ENCODE data around the gene MUC6. TPM values are rescaled to one million over a fixed set of nuclear protein-coding genes. Genes with fewer than 3 reads are reported as not detected.

MUC6 gene, protein sequence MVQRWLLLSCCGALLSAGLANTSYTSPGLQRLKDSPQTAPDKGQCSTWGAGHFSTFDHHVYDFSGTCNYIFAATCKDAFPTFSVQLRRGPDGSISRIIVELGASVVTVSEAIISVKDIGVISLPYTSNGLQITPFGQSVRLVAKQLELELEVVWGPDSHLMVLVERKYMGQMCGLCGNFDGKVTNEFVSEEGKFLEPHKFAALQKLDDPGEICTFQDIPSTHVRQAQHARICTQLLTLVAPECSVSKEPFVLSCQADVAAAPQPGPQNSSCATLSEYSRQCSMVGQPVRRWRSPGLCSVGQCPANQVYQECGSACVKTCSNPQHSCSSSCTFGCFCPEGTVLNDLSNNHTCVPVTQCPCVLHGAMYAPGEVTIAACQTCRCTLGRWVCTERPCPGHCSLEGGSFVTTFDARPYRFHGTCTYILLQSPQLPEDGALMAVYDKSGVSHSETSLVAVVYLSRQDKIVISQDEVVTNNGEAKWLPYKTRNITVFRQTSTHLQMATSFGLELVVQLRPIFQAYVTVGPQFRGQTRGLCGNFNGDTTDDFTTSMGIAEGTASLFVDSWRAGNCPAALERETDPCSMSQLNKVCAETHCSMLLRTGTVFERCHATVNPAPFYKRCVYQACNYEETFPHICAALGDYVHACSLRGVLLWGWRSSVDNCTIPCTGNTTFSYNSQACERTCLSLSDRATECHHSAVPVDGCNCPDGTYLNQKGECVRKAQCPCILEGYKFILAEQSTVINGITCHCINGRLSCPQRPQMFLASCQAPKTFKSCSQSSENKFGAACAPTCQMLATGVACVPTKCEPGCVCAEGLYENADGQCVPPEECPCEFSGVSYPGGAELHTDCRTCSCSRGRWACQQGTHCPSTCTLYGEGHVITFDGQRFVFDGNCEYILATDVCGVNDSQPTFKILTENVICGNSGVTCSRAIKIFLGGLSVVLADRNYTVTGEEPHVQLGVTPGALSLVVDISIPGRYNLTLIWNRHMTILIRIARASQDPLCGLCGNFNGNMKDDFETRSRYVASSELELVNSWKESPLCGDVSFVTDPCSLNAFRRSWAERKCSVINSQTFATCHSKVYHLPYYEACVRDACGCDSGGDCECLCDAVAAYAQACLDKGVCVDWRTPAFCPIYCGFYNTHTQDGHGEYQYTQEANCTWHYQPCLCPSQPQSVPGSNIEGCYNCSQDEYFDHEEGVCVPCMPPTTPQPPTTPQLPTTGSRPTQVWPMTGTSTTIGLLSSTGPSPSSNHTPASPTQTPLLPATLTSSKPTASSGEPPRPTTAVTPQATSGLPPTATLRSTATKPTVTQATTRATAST (N-terminal part only)
- under 0.01 TPM for total RNA-seq

DNA sequence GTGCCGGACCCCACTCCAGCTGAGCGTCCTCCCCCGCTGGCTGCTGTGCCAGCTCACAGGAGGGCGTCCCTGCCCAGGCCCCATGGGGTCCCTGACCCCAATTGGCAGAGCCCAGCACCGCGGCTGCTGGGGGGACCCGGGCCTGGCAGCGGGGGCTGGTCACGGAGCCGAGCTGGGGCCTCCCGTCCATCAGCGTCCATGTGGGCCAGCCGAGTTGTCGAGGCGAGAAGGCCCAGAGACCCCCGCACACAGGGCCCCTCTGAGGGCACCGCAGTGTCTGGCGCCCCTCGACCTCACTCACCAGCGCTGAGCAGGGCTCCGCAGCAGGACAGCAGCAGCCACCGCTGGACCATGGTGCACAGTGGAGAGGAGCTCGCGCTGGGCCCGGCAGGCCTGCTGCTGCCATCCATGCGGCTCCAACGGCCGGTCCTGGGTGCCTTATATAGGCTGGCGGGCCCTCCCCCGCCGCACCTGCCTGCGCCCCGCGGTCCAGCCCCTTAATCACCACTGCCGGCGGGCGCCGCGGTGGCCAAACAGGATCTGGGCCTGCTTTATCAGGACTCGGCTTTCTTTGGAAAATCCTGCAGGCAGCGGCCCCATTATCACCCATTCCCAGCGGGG is at the start of gene MUC6:
Gene MUC6, minus strand, starts transcription at position 416 of the 621 bp plus-strand sequence. Its CDS starts 63 bp downstream, at position 353.
- Histone ChIP-seq H3K4me3 (ENCODE audit: low read length) (no peak within 1 kb of the TSS), H3K9me3 (ENCODE audit: low read depth, low read length) (no peaks in the 10 kb centered on the region), H3K27me3 (ENCODE audit: insufficient read depth, low read length) (no peaks in the 10 kb centered on the region), H3K4me1 (ENCODE audit: insufficient read depth, low read length) (no peaks in the 10 kb centered on the region)

DNA sequence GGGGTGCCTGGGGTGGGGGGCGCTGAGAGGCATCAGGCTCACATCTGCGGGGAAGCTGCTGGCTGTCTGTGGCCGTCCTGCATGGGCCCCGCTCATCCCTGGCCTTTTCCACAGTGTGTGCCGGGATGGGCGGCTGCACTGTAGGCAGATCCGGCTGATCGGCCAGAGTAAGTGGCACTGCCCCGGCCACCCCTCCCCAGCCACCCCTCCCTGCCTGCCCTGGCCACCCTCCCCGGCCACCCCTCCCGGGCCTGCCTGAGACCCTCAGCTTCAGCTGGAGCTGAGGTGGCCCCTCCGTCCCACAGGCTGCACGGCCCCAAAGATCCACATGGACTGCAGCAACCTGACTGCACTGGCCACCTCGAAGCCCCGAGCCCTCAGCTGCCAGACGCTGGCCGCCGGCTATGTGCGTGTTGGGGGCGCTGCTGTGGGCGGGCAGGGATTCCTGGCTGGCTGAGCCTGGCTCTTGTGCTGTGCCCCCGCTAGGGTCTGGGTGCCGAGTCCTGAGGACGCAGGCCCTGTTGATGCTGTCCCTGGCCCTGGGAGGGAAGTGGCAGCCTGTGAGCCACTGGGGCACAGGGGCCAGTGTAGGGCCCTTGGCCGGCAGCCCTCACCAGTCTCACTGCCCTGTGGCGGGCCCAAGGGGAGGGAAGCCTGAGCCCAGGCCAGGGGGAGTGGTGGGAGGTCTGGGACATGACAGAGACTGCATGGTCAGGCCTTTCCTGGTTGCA is 49.1 kb upstream of the MUC6 start:
- Histone ChIP-seq H3K4me1 (ENCODE audit: insufficient read depth, low read length) (no peaks in the 10 kb centered on the region), H3K27me3 (ENCODE audit: insufficient read depth, low read length) (no peaks in the 10 kb centered on the region), H3K4me3 (ENCODE audit: low read length) (no peak overlapping the region), H3K9me3 (ENCODE audit: low read depth, low read length) (no peaks in the 10 kb centered on the region)

DNA sequence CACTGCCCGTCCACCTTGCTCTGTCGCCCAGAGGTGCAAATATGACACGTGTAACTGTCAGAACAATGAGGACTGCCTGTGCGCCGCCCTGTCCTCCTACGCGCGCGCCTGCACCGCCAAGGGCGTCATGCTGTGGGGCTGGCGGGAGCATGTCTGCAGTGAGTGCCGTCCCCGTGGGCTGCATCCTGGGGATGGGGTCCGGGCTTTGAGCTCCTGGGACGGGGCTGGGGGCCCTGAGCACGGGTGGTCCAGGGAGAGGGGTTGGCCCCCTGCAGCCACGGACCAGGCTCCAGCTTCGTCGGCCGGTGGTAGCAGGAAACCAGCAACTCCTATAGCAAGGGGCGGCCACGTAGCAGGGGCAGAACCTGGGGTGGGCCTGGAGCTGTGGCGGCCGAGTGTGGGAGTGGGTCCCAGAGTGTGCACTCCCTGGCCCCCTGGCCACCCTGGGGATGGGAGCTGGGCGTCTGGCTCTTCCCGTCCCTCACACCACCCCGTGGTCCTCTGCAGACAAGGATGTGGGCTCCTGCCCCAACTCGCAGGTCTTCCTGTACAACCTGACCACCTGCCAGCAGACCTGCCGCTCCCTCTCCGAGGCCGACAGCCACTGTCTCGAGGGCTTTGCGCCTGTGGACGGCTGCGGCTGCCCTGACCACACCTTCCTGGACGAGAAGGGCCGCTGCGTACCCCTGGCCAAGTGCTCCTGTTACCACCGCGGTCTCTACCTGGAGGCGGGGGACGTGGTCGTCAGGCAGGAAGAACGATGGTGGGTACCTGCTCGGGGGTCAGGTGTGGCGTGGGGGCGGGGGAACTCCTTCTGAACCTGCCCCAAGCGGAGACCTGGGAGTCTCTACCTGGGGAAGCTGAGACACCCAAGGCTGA is 48.3 kb upstream of the MUC6 start:
- Histone ChIP-seq H3K4me3 (ENCODE audit: low read length) (no peak overlapping the region), H3K27me3 (ENCODE audit: insufficient read depth, low read length) (no peaks in the 10 kb centered on the region), H3K4me1 (ENCODE audit: insufficient read depth, low read length) (no peaks in the 10 kb centered on the region), H3K9me3 (ENCODE audit: low read depth, low read length) (no peaks in the 10 kb centered on the region)

DNA sequence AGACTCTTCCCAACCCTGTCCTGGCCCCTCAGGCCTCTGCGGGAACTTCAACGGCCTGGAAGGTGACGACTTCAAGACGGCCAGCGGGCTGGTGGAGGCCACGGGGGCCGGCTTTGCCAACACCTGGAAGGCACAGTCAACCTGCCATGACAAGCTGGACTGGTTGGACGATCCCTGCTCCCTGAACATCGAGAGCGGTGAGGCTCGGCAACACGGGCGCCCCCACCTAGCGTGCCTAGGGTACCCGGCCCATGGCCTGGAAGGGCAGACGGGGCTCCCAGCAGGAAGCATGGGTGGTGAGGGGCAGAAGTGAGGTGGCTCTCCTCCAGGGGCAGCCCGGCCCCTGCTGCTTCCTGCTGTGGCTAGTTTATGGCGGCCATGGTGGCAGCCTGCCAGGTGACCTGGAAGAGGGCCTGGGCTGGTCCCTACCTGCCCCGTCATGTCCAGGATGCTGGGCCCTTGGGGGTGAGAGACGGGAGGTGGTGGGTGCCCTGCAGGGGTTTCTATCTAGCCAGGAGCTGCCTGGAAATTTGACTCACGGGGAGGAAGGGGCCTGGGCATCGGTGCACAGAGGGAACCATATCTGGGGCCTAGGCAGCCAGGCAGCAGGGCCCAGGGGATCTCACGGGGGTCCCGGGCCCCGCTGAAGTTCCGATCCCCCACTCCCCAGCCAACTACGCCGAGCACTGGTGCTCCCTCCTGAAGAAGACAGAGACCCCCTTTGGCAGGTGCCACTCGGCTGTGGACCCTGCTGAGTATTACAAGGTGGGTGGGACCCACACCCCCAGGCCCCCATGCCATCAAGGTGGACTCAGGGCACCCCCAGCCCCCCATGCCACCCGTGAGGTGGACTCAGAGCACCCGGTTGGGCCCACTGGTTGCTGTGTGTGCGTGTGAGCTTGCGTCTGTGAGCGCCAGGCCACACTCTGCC is 47.4 kb upstream of the MUC6 start:
- no peaks in the 10 kb centered on the region for H3K4me1 ChIP-seq (ENCODE audit: insufficient read depth, low read length)
- H3K9me3 ChIP-seq (ENCODE audit: low read depth, low read length): no peaks in the 10 kb centered on the region
- H3K27me3 ChIP-seq (ENCODE audit: insufficient read depth, low read length): no peaks in the 10 kb centered on the region
- H3K4me3 ChIP-seq (ENCODE audit: low read length): no peak overlapping the region

DNA sequence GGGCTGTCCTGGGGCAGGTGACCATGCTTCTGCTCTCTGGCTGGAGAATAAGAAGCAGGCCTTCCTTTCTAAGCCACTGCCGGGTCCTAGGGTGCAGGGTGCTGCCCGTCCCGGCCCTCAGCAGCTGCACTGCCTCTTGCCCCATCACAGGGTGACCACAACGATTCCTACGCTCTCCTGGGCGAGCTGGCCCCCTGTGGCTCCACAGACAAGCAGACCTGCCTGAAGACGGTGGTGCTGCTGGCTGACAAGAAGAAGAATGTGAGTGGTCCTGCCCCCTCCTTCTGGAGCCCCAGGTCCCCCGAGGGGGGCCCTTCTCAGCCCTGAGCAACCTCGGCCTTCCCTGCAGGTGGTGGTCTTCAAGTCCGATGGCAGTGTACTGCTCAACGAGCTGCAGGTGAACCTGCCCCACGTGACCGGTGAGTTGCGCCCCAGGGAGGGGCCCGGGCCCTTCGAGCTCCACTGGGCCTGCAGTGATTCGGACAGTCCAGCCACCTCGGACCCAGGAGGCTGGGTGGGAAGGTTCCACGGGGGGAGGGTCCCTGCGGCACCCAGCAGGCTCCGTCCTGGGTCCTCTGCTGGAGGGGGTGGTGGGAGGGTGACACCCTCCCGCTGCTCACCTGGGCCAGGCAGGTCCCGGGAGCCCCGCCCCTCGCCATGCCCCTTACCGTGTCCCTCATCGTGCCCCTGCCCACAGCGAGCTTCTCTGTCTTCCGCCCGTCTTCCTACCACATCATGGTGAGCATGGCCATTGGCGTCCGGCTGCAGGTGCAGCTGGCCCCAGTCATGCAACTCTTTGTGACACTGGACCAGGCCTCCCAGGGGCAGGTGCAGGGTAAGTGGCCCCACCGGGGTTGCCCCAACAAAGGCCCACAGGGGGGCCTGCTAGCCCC is 46.5 kb upstream of the MUC6 start:
- Histone ChIP-seq H3K27me3 (ENCODE audit: insufficient read depth, low read length) (no peaks in the 10 kb centered on the region), H3K9me3 (ENCODE audit: low read depth, low read length) (no peaks in the 10 kb centered on the region), H3K4me1 (ENCODE audit: insufficient read depth, low read length) (no peaks in the 10 kb centered on the region), H3K4me3 (ENCODE audit: low read length) (no peak overlapping the region)

DNA sequence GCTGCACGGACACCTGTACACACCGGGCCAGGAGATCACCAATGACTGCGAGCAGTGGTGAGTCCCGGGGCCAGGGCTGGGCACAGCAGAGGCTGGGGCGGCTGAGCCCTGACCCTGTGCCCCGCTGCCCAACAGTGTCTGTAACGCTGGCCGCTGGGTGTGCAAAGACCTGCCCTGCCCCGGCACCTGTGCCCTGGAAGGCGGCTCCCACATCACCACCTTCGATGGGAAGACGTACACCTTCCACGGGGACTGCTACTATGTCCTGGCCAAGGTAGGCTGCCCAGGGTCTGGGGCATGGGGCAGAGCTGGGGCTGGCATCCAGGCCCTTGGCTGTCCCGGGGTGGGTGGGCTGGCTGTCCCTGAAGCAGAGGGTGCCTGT is 45.8 kb upstream of the MUC6 start:
- Histone ChIP-seq H3K9me3 (ENCODE audit: low read depth, low read length) (no peaks in the 10 kb centered on the region), H3K4me1 (ENCODE audit: insufficient read depth, low read length) (no peaks in the 10 kb centered on the region), H3K4me3 (ENCODE audit: low read length) (no peak overlapping the region), H3K27me3 (ENCODE audit: insufficient read depth, low read length) (no peaks in the 10 kb centered on the region)

DNA sequence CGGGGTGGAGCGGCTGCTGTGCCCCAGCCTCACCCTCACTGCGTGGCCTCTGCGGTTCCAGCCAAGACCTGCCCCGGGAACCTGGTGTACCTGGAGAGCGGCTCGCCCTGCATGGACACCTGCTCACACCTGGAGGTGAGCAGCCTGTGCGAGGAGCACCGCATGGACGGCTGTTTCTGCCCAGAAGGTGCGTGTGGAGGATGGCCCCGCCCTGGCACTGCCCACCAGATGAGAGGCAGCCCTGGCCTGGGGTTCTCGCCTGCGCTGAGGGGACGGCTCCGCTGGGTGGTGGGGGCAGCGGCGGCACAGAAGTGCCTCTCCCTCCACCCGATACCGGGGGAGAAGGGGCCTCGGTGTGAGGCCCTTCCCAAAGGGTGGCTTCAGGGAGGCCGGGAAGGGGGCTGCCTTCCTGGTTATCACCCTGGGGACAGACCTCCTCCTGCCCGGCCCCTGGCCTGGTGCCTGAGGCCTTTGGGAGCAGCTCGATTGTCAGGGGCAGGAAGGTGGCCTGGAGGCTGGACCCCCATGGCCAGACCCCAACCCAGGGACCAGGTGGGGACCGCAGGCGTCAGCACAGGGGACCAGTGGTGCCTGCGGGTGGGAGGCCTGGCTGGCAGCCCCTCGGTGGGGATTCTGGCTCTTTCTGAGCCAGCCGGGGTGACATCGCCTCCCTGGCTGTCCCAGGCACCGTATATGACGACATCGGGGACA is 45.2 kb upstream of the MUC6 start:
- Histone ChIP-seq H3K4me3 (ENCODE audit: low read length) (no peak overlapping the region), H3K4me1 (ENCODE audit: insufficient read depth, low read length) (no peaks in the 10 kb centered on the region), H3K9me3 (ENCODE audit: low read depth, low read length) (no peaks in the 10 kb centered on the region), H3K27me3 (ENCODE audit: insufficient read depth, low read length) (no peaks in the 10 kb centered on the region)

DNA sequence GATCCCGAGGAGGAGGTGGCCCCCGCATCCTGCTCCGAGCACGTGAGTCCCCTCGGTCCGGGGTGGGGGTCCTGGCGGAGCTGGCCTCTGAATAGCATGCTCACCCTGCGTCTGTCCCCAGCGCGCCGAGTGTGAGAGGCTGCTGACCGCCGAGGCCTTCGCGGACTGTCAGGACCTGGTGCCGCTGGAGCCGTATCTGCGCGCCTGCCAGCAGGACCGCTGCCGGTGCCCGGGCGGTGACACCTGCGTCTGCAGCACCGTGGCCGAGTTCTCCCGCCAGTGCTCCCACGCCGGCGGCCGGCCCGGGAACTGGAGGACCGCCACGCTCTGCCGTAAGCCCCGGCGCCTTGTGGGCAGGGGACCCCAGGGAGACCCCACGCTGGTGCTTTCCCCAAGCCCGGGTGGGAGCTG is 41.7 kb upstream of the MUC6 start:
- Histone ChIP-seq H3K9me3 (ENCODE audit: low read depth, low read length) (no peaks in the 10 kb centered on the region), H3K27me3 (ENCODE audit: insufficient read depth, low read length) (no peaks in the 10 kb centered on the region), H3K4me1 (ENCODE audit: insufficient read depth, low read length) (no peaks in the 10 kb centered on the region), H3K4me3 (ENCODE audit: low read length) (no peak overlapping the region)

DNA sequence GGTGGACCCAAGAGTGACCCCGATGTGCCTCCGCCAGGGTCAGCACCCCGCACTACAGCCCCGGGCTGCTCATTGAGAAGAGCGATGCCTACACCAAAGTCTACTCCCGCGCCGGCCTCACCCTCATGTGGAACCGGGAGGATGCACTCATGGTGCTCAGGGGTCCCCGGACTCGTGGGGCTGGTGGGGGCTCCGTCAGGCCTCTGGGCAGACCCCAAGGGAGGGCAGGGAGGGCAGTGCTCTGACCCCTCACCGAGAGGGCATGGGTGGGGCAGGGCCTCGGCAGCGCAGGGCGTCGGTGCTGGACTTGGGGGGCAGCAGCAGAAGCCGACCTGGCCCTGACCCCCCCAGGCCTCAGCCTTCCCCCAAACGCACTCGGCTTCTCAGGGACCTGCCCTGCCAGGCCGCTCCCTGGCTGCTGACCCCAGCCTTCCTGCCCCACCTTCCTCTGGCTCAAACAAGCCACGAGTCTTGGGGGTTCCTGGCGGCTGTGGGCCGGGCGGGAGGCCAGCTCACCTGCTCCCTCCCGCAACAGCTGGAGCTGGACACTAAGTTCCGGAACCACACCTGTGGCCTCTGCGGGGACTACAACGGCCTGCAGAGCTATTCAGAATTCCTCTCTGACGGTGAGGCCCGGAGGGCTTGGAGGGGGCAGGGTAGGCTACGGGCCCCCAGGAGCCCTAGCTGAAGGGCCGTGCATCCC is 41.0 kb upstream of the MUC6 start:
- Histone ChIP-seq H3K4me1 (ENCODE audit: insufficient read depth, low read length) (no peaks in the 10 kb centered on the region), H3K4me3 (ENCODE audit: low read length) (no peak overlapping the region), H3K9me3 (ENCODE audit: low read depth, low read length) (no peaks in the 10 kb centered on the region), H3K27me3 (ENCODE audit: insufficient read depth, low read length) (no peaks in the 10 kb centered on the region)

DNA sequence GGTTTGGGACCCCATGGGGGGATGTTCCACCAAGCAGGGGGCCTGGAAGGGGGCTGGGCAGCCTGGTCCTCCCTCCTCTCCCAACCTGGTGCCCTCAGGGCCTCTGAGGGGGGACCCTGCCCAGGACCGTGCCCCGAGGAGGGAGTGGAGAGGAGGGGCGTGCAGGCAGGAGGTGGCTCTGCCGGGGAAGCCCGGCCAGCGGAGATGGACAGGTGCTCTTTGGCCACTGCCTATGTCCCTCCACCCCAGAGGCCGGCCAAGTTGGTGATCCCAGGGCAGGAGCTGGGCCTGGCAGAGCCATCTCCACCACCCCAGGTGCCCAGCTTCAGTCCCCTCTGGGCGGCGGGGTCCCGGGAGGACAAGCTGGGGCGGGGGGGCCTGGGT is 40.5 kb upstream of the MUC6 start:
- no peaks in the 10 kb centered on the region for H3K27me3 ChIP-seq (ENCODE audit: insufficient read depth, low read length)
- H3K9me3 ChIP-seq (ENCODE audit: low read depth, low read length): no peaks in the 10 kb centered on the region
- no peaks in the 10 kb centered on the region for H3K4me1 ChIP-seq (ENCODE audit: insufficient read depth, low read length)
- no peak overlapping the region for H3K4me3 ChIP-seq (ENCODE audit: low read length)

All from mononuclear cell (primary cell).